Activated CD8-positive, alpha-beta T cell treated with anti-CD3 and anti-CD28 coated beads for 36 hours (primary cell): ENCODE results near the gene SENP5. TPM values are rescaled to one million over a fixed set of nuclear protein-coding genes. Genes with fewer than 3 reads are reported as not detected.
"Not testable (repeated sequence)": the region's sequence is repeated elsewhere in the genome, so short reads cannot be mapped to it uniquely, and the experiment has no call there.

Source experiments
- ATAC-seq: fragments of 200-7000 bp; cut with Tn5 transposase; one replicate; pipeline ENCODE4 v1.10.0; 2021; ENCODE audit warnings: mild to moderate bottlenecking, moderate library complexity
- CTCF ChIA-PET: fragments of 350-600 bp; sonication (Branson Sonifier 250); formaldehyde crosslinking; loops from one replicate; lab custom pipeline; 2021; ENCODE audit warnings: antibody characterized with exemption; lab: Charles Lee
- POLR2A ChIA-PET: fragments of 350-600 bp; sonication (Branson Sonifier 250); formaldehyde crosslinking; loops from one replicate; lab custom pipeline; 2021; ENCODE audit warnings: antibody characterized with exemption; lab: Charles Lee
- DNase-seq: peaks from one replicate; pipeline ENCODE4 v3.0.0-alpha.2; 2020
- H3K27ac Mint-ChIP-seq: one replicate; pipeline ENCODE4 v1.8.0; 2021; ENCODE audit warnings: mild to moderate bottlenecking, mixed read lengths
- H3K27me3 Mint-ChIP-seq: one replicate; pipeline ENCODE4 v1.8.0; 2021; ENCODE audit warnings: mixed read lengths
- H3K36me3 Mint-ChIP-seq: one replicate; pipeline ENCODE4 v1.8.0; 2021; ENCODE audit warnings: low read depth, mixed read lengths
- H3K4me1 Mint-ChIP-seq: one replicate; pipeline ENCODE4 v1.8.0; 2021; ENCODE audit warnings: low read depth, mixed read lengths
- H3K4me3 Mint-ChIP-seq: one replicate; pipeline ENCODE4 v1.8.0; 2021; ENCODE audit warnings: mild to moderate bottlenecking, moderate library complexity, mixed read lengths
- H3K9me3 Mint-ChIP-seq: one replicate; pipeline ENCODE4 v1.8.0; 2021; ENCODE audit warnings: mixed read lengths
- CTCF ChIP-seq: fragments of 200-600 bp; IDR thresholded peaks from one replicate; pipeline ENCODE4 v1.8.0; 2022; ENCODE audit warnings: antibody characterized with exemption, mild to moderate bottlenecking
- intact Hi-C: fragments of 100-400 bp; cut with micrococcal nuclease; formaldehyde crosslinking; loops from one replicate; pipeline ENCODE4 v1.10.0; 2022
- total RNA-seq, 2 experiments: library from RNA; stranded (reverse); gene quantifications; one replicate each; pipeline ENCODE4 v1.2.3, GENCODE V29; 2021

The SENP5 gene
- total RNA-seq, 2 experiments from 2014 or later: 28.0 to 32.5 TPM

- H3K27ac Mint-ChIP-seq: no peak overlapping the region
- intact Hi-C loops: no loop called here
- H3K4me1 Mint-ChIP-seq: no peaks in the 10 kb centered on the region
- no peaks in the 10 kb centered on the region for H3K36me3 Mint-ChIP-seq
- CTCF ChIA-PET: interaction anchor here (1.8 to 2.0 kb wide), 2 partner anchors 11 to 92 kb away, joined by 4 read pairs; partner anchors contain the start of gene NCBP2
- H3K4me3 Mint-ChIP-seq: no peak overlapping the region
- no peaks in the 10 kb centered on the region for H3K9me3 Mint-ChIP-seq
- ATAC-seq: no peak
- peaks cover 4% of the 10 kb centered on the region for H3K27me3 Mint-ChIP-seq
- TF ChIP-seq CTCF: no peak
- no peak for DNase-seq
- POLR2A ChIA-PET: interaction anchor here (1.3 kb wide), 1 partner anchor 13 kb away, joined by 3 read pairs; no protein-coding TSS in a partner anchor
Observed at GRCh38 chr3:196849180-196849741, 18.5 kb upstream of the SENP5 start.

- H3K4me1 Mint-ChIP-seq, H3K27me3 Mint-ChIP-seq, POLR2A ChIA-PET, H3K9me3 Mint-ChIP-seq, intact Hi-C loops, ATAC-seq, H3K36me3 Mint-ChIP-seq, H3K4me3 Mint-ChIP-seq, H3K27ac Mint-ChIP-seq: not testable (repeated sequence)
- peak; percentile 12 for DNase-seq
- CTCF ChIA-PET: interaction anchor here (1.1 to 1.4 kb wide), 2 partner anchors 25 to 79 kb away, joined by 3 to 6 read pairs; partner anchors contain the start of gene NCBP2
Observed at GRCh38 chr3:196863000-196863399, 4.7 kb upstream of the SENP5 start.

GRCh38 chr3:196867155-196867506, 589 bp upstream of the SENP5 start:
- Mint-ChIP-seq H3K4me3 (peak overlapping the region; percentile 90), H3K4me1 (peaks cover 23% of the 10 kb centered on the region), H3K27me3 (no peaks in the 10 kb centered on the region), H3K9me3 (peaks cover 4% of the 10 kb centered on the region), H3K36me3 (peaks cover 2% of the 10 kb centered on the region), H3K27ac (peak overlapping the region; percentile 93)
- intact Hi-C loops: no loop called here
- ATAC-seq (no peak), DNase-seq (no peak)
- ChIA-PET CTCF (interaction anchor here (1.5 to 2.2 kb wide), 3 partner anchors 29 to 102 kb away, joined by 5 to 12 read pairs (median 9); partner anchors contain the start of gene NCBP2), POLR2A (interaction anchor here (0.9 to 1.5 kb wide), 5 partner anchors 9 to 75 kb away, joined by 3 to 9 read pairs (median 3); partner anchors contain the start of gene NCBP2)
- no peak for TF ChIP-seq CTCF

- H3K27ac Mint-ChIP-seq: peak overlapping the region; percentile 90
Observed at GRCh38 chr3:196868297-196868661, 559 bp downstream of the SENP5 start.

GRCh38 chr3:196872316-196872715, 4.6 kb downstream of the SENP5 start:
- H3K27ac Mint-ChIP-seq: no peak overlapping the region
- H3K9me3 Mint-ChIP-seq: no peaks in the 10 kb centered on the region
- ChIA-PET CTCF (interaction anchor here (0.9 kb wide), 1 partner anchor 98 kb away, joined by 3 read pairs; no protein-coding TSS in a partner anchor), POLR2A (interaction anchor here (0.6 kb wide), 1 partner anchor 22 kb away, joined by 5 read pairs; no protein-coding TSS in a partner anchor)
- H3K27me3 Mint-ChIP-seq: no peaks in the 10 kb centered on the region
- H3K36me3 Mint-ChIP-seq: peaks cover 2% of the 10 kb centered on the region
- intact Hi-C loops: no loop called here
- peaks cover 38% of the 10 kb centered on the region for H3K4me1 Mint-ChIP-seq
- ATAC-seq (no peak), DNase-seq (no peak)
- TF ChIP-seq CTCF: no peak
- H3K4me3 Mint-ChIP-seq: no peak overlapping the region

More at GRCh38 chr3:196868297-196868661, 559 bp downstream of the SENP5 start:
- ChIA-PET CTCF (interaction anchor here (0.9 to 2.2 kb wide), 6 partner anchors 18 to 731 kb away, joined by 3 to 12 read pairs (median 4); partner anchors contain the start of gene NCBP2), POLR2A (interaction anchor here (0.5 to 1.5 kb wide), 7 partner anchors 8 to 130 kb away, joined by 3 to 9 read pairs (median 3); partner anchors contain the start of gene NCBP2)
- Mint-ChIP-seq H3K27me3 (no peaks in the 10 kb centered on the region), H3K9me3 (no peaks in the 10 kb centered on the region), H3K4me3 (peak overlapping the region; percentile 90), H3K4me1 (peaks cover 26% of the 10 kb centered on the region), H3K36me3 (peaks cover 2% of the 10 kb centered on the region)
- no peak for TF ChIP-seq CTCF
- ATAC-seq (peak; percentile 5), DNase-seq (peak; percentile 32)
- intact Hi-C loops: no loop called here

GRCh38 chr3:196874511-196875094, 6.9 kb downstream of the SENP5 start:
- H3K9me3 Mint-ChIP-seq, ATAC-seq, H3K36me3 Mint-ChIP-seq, H3K27me3 Mint-ChIP-seq, H3K27ac Mint-ChIP-seq, intact Hi-C loops, DNase-seq, H3K4me3 Mint-ChIP-seq: not testable (repeated sequence)
- POLR2A ChIA-PET: interaction anchor here (0.7 to 1.1 kb wide), 3 partner anchors 11 to 917 kb away, joined by 3 read pairs; partner anchors contain the start of gene LRCH3
- CTCF ChIA-PET: interaction anchor here (0.6 to 1.7 kb wide), 3 partner anchors 37 to 283 kb away, joined by 3 to 8 read pairs (median 4); no protein-coding TSS in a partner anchor
- H3K4me1 Mint-ChIP-seq: peaks cover 51% of the 10 kb centered on the region
